IMR-90 (cell line): ENCODE data around the gene FAM89B. TPM values are rescaled to one million over a fixed set of nuclear protein-coding genes. Genes with fewer than 3 reads are reported as not detected.

Experiments
- ATAC-seq: fragments of 200-7000 bp; cut with Tn5 transposase; 2 replicates; pipeline ENCODE4 v1.9.1; 2020; ENCODE audit warnings: low read depth, mild to moderate bottlenecking, moderate library complexity
- BruUV-seq: library from RNA; stranded (reverse); fragments of 400-500 nt; replicated peaks from 2 replicates; lab custom pipeline; 2021; lab: Mats Ljungman, UMichigan
- CTCF ChIA-PET: fragments of 300-600 bp; formaldehyde crosslinking; extraction: SDS; loops from one replicate; lab custom pipeline; 2021; ENCODE audit warnings: antibody characterized with exemption; lab: Yijun Ruan, JAX
- POLR2A ChIA-PET: fragments of 300-600 bp; sonication (Branson Sonifier 250); formaldehyde crosslinking; loops from one replicate; lab custom pipeline; 2022; ENCODE audit warnings: antibody characterized with exemption; ENCODE audit not compliant: unreplicated experiment; lab: Charles Lee
- DNase-seq: peaks from one replicate; pipeline ENCODE4 v3.0.0; 2013
- H2AFZ ChIP-seq: replicated peaks from 2 replicates; pipeline ENCODE3; 2013; ENCODE audit warnings: low read length, mild to moderate bottlenecking; ENCODE audit not compliant: poor library complexity
- H2AK5ac ChIP-seq: 2 replicates; pipeline ENCODE4 v1.6.1; 2013; ENCODE audit warnings: low read depth, low read length, inconsistent platforms
- H2AK9ac ChIP-seq: replicated peaks from 2 replicates; pipeline ENCODE3; 2013; ENCODE audit warnings: mild to moderate bottlenecking, low read depth, low read length, moderate library complexity; ENCODE audit not compliant: poor library complexity
- H2BK120ac ChIP-seq: 2 replicates; pipeline ENCODE4 v1.6.1; 2013; ENCODE audit warnings: low read depth, low read length, inconsistent platforms
- H2BK15ac ChIP-seq: 3 replicates; pipeline ENCODE4 v1.6.1; 2013; ENCODE audit warnings: low read depth, low read length, inconsistent platforms
- H2BK20ac ChIP-seq: 2 replicates; pipeline ENCODE4 v1.6.1; 2013; ENCODE audit warnings: low read depth, mild to moderate bottlenecking, inconsistent platforms, low read length, moderate library complexity
- H2BK5ac ChIP-seq: 2 replicates; pipeline ENCODE4 v1.6.1; 2013; ENCODE audit warnings: mild to moderate bottlenecking, low read depth, low read length, inconsistent platforms; ENCODE audit not compliant: poor library complexity, severe bottlenecking
- H3K14ac ChIP-seq: replicated peaks from 2 replicates; pipeline ENCODE4 v1.6.1; 2013; ENCODE audit warnings: low read depth, low read length, inconsistent platforms
- H3K18ac ChIP-seq: 2 replicates; pipeline ENCODE4 v1.6.1; 2013; ENCODE audit warnings: low read depth, low read length, control low read depth
- H3K23ac ChIP-seq: 2 replicates; pipeline ENCODE4 v1.6.1; 2013; ENCODE audit warnings: low read depth, low read length, inconsistent platforms
- H3K27ac ChIP-seq: 2 replicates; pipeline ENCODE4 v1.5.1; 2013; ENCODE audit warnings: mild to moderate bottlenecking, control low read depth, low read length; ENCODE audit not compliant: insufficient read depth
- H3K27me3 ChIP-seq: 2 replicates; pipeline ENCODE4 v1.6.1; 2013; ENCODE audit warnings: low read length; ENCODE audit not compliant: control insufficient read depth, insufficient read depth
- H3K36me3 ChIP-seq: 2 replicates; pipeline ENCODE4 v1.6.1; 2013; ENCODE audit warnings: low read length, mixed read lengths; ENCODE audit not compliant: control insufficient read depth, insufficient read depth
- H3K4ac ChIP-seq: 2 replicates; pipeline ENCODE4 v1.6.1; 2013; ENCODE audit warnings: low read depth, low read length, inconsistent platforms
- H3K4me1 ChIP-seq: 2 replicates; pipeline ENCODE4 v1.6.1; 2013; ENCODE audit warnings: low read length, mixed read lengths; ENCODE audit not compliant: control insufficient read depth, insufficient read depth
- H3K4me2 ChIP-seq: 2 replicates; pipeline ENCODE4 v1.6.1; 2013; ENCODE audit warnings: low read depth, mild to moderate bottlenecking, control low read depth, low read length, moderate library complexity
- H3K4me3 ChIP-seq: 2 replicates; pipeline ENCODE4 v1.5.1; 2013; ENCODE audit warnings: low read depth, mild to moderate bottlenecking, control low read depth, low read length, moderate library complexity; ENCODE audit not compliant: insufficient read depth
- H3K56ac ChIP-seq: 2 replicates; pipeline ENCODE4 v1.6.1; 2013; ENCODE audit warnings: low read length, inconsistent platforms; ENCODE audit not compliant: insufficient read depth; ENCODE audit errors: extremely low read depth
- H3K79me1 ChIP-seq, 2 experiments: 2 replicates each; pipeline ENCODE4 v1.6.1; 2013; ENCODE audit warnings: low read length in 2 of 2, inconsistent platforms in 1 of 2, low read depth in 1 of 2
- H3K9ac ChIP-seq: 2 replicates; pipeline ENCODE4 v1.6.1; 2013; ENCODE audit warnings: low read depth, low read length, control low read depth
- H3K9me1 ChIP-seq: 2 replicates; pipeline ENCODE4 v1.6.1; 2013; ENCODE audit warnings: low read length, inconsistent platforms; ENCODE audit not compliant: insufficient read depth
- H3K9me3 ChIP-seq: 2 replicates; pipeline ENCODE4 v1.6.1; 2013; ENCODE audit warnings: low read length; ENCODE audit not compliant: control insufficient read depth, insufficient read depth
- H4K20me1 ChIP-seq: 2 replicates; pipeline ENCODE4 v1.6.1; 2013; ENCODE audit warnings: low read length, inconsistent platforms; ENCODE audit not compliant: insufficient read depth
- H4K5ac ChIP-seq: 2 replicates; pipeline ENCODE4 v1.6.1; 2013; ENCODE audit warnings: mild to moderate bottlenecking, low read depth, low read length, control low read depth
- H4K8ac ChIP-seq, 2 experiments: 2 replicates each; pipeline ENCODE4 v1.6.1; 2013; ENCODE audit warnings: low read depth in 2 of 2, low read length in 2 of 2, control low read depth in 1 of 2, inconsistent platforms in 1 of 2
- H4K91ac ChIP-seq: 2 replicates; pipeline ENCODE4 v1.6.1; 2013; ENCODE audit warnings: low read depth, low read length, inconsistent platforms; ENCODE audit not compliant: insufficient read depth
- CEBPB ChIP-seq: IDR thresholded peaks from 2 replicates; pipeline ENCODE4 v1.6.1; 2012; ENCODE audit warnings: low read depth, low read length, improper control_type of control experiment
- ELK1 ChIP-seq: fragments of 150-350 bp; IDR thresholded peaks from 2 replicates; pipeline ENCODE4 v1.6.1; 2016; ENCODE audit warnings: low read depth, mild to moderate bottlenecking, low read length, moderate library complexity, borderline replicate concordance
- FOS ChIP-seq: fragments of 150-350 bp; IDR thresholded peaks from 2 replicates; pipeline ENCODE4 v1.6.1; 2016; ENCODE audit warnings: low read depth, low read length
- MAFK ChIP-seq: IDR thresholded peaks from 2 replicates; pipeline ENCODE4 v1.6.1; 2012; ENCODE audit warnings: low read depth, low read length, improper control_type of control experiment
- MAZ ChIP-seq: IDR thresholded peaks from 2 replicates; pipeline ENCODE4 v1.6.1; 2012; ENCODE audit warnings: low read depth, mild to moderate bottlenecking, low read length, improper control_type of control experiment, moderate library complexity, borderline replicate concordance
- MXI1 ChIP-seq: IDR thresholded peaks from 2 replicates; pipeline ENCODE4 v1.6.1; 2012; ENCODE audit warnings: low read depth, mild to moderate bottlenecking, low read length, moderate library complexity, borderline replicate concordance
- RFX5 ChIP-seq: IDR thresholded peaks from 2 replicates; pipeline ENCODE4 v1.8.0; 2012; ENCODE audit warnings: low read depth, mild to moderate bottlenecking, low read length, moderate library complexity
- SMC3 ChIP-seq: fragments of 150-350 bp; IDR thresholded peaks from 2 replicates; pipeline ENCODE4 v1.6.1; 2016; ENCODE audit warnings: low read depth, mild to moderate bottlenecking, antibody characterized with exemption, low read length, moderate library complexity
- WGBS, 2 experiments: methylation state at CpG; one replicate each; pipeline versions ENCODE4 v1.1.5 to v1.1.7; 2013; ENCODE audit warnings: missing lambda C conversion rate in 2 of 2; ENCODE audit not compliant: insufficient read length in 1 of 2; ENCODE audit errors: extremely low coverage in 2 of 2; 5-methylcytosine and 5-hydroxymethylcytosine counted together
- dilution Hi-C: fragments of 300-500 bp; cut with HindIII; formaldehyde crosslinking; loops from one replicate; pipeline ENCODE4 v1.14.3; 2018; ENCODE audit warnings: low sequenced_read_pairs; ENCODE audit not compliant: unreplicated experiment
- in situ Hi-C: fragments of 300-500 bp; cut with MboI; formaldehyde crosslinking; loops from 3 replicates; pipeline ENCODE4 v1.14.3; 2019; ENCODE audit warnings: low sequenced_read_pairs, inconsistent platforms, mixed read lengths
- intact Hi-C: fragments of 100-400 bp; cut with micrococcal nuclease; formaldehyde crosslinking; loops from 2 replicates; pipeline ENCODE4 v1.10.0; 2022
- polyA plus RNA-seq, 3 experiments: library from polyadenylated mRNA; depleted of rRNA; stranded (reverse); fragments of >200 nt; gene quantifications; 2 replicates each; pipeline ENCODE4 v1.2.3, GENCODE V29; 2012; ENCODE audit warnings: low replicate concordance in 1 of 3
- total RNA-seq: library from RNA; depleted of rRNA; stranded (reverse); fragments of >200 nt; gene quantifications from 2 replicates; pipeline ENCODE4 v1.2.3, GENCODE V29; 2012
- TF ChIP-seq, protein P1 (sequence below): conservative IDR thresholded peaks from 2 replicates; pipeline ENCODE4 v1.5.1; 2012; ENCODE audit warnings: mild to moderate bottlenecking, low read depth, low read length, improper control_type of control experiment

The FAM89B gene
- total and polyA plus RNA-seq, 2 of the 4 experiments (the other 2 are of a cell fraction): 12.0 to 65.5 TPM

GRCh38 chr11:65559951-65560537 is 12.3 kb upstream of the FAM89B start:
- peak overlapping the region; percentile 64 for H2AK5ac ChIP-seq
- no peak overlapping the region; the same call in 1 of the 2 replicates for H4K5ac ChIP-seq
- H2AFZ ChIP-seq: peak overlapping the region; percentile 91
- 0 out of 2 replicates have a peak overlapping the region, but pooled peaks have one; percentile 39 for H3K23ac ChIP-seq
- H3K18ac ChIP-seq: peak overlapping the region; percentile 6; the same call in 1 of the 2 replicates
- H3K4me1 ChIP-seq: peaks cover 41% of the 10 kb centered on the region
- peak overlapping the region; percentile 5; the same call in 1 of the 3 replicates for H2BK15ac ChIP-seq
- no peaks in the 10 kb centered on the region for H3K36me3 ChIP-seq
- DNase-seq (peak; percentile 53), ATAC-seq (no peak)
- H3K9me1 ChIP-seq: peaks cover 25% of the 10 kb centered on the region
- in situ Hi-C loops (no loop called here), dilution Hi-C loops (no loop called here), intact Hi-C loops (no loop called here)
- H3K14ac ChIP-seq: no peak overlapping the region; the same call in 1 of the 2 replicates
- 60% methylated on average over 3 of the region's 5 CpGs; no CpG with 5 or more reads in 1 of the 2 experiments for WGBS, 2 experiments
- ChIA-PET CTCF (no interaction called here), POLR2A (no interaction called here)
- no peaks in the 10 kb centered on the region for H3K27me3 ChIP-seq
- H4K8ac ChIP-seq: peak overlapping the region in 1 of 2 experiments; percentile 93; a peak in 1 of 4 replicates
- H3K56ac ChIP-seq: no peak overlapping the region
- H3K4ac ChIP-seq: peak overlapping the region; percentile 85
- peaks cover 6% of the 10 kb centered on the region; the same call in 1 of the 2 replicates for H4K20me1 ChIP-seq
- no TSS peak for BruUV-seq
- peak overlapping the region; percentile 29 for H2AK9ac ChIP-seq
- no peak overlapping the region for H3K4me3 ChIP-seq
- peaks cover 8 to 29% of the 10 kb centered on the region in 2 experiments; a peak in 3 of 4 replicates for H3K79me1 ChIP-seq
- H2BK120ac ChIP-seq: peak overlapping the region; percentile 66
- peak overlapping the region; percentile 49; the same call in 1 of the 2 replicates for H2BK20ac ChIP-seq
- H3K9me3 ChIP-seq: no peaks in the 10 kb centered on the region
- 0 out of 2 replicates have a peak, but pooled peaks have one; percentile 35 for TF ChIP-seq FOS
- no peak for TF ChIP-seq SMC3
- TF ChIP-seq RFX5: no peak
- TF ChIP-seq MAZ: no peak
- TF ChIP-seq ELK1: no peak
- TF ChIP-seq, protein P1, sequence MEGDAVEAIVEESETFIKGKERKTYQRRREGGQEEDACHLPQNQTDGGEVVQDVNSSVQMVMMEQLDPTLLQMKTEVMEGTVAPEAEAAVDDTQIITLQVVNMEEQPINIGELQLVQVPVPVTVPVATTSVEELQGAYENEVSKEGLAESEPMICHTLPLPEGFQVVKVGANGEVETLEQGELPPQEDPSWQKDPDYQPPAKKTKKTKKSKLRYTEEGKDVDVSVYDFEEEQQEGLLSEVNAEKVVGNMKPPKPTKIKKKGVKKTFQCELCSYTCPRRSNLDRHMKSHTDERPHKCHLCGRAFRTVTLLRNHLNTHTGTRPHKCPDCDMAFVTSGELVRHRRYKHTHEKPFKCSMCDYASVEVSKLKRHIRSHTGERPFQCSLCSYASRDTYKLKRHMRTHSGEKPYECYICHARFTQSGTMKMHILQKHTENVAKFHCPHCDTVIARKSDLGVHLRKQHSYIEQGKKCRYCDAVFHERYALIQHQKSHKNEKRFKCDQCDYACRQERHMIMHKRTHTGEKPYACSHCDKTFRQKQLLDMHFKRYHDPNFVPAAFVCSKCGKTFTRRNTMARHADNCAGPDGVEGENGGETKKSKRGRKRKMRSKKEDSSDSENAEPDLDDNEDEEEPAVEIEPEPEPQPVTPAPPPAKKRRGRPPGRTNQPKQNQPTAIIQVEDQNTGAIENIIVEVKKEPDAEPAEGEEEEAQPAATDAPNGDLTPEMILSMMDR: no peak
- no peak for TF ChIP-seq MAFK
- no peak for TF ChIP-seq CEBPB
- TF ChIP-seq MXI1: no peak
- peak overlapping the region; percentile 20 for H3K27ac ChIP-seq
- peak overlapping the region; percentile 50 for H2BK5ac ChIP-seq
- H4K91ac ChIP-seq: peak overlapping the region; percentile 46
- no peak overlapping the region for H3K9ac ChIP-seq
- no peak overlapping the region for H3K4me2 ChIP-seq
